ENCODE measurements around the gene P2RY12.

GRCh38 chr3:151293127-151293526 is 91.4 kb downstream of the P2RY12 start:
- TF ChIP-seq, protein P1, sequence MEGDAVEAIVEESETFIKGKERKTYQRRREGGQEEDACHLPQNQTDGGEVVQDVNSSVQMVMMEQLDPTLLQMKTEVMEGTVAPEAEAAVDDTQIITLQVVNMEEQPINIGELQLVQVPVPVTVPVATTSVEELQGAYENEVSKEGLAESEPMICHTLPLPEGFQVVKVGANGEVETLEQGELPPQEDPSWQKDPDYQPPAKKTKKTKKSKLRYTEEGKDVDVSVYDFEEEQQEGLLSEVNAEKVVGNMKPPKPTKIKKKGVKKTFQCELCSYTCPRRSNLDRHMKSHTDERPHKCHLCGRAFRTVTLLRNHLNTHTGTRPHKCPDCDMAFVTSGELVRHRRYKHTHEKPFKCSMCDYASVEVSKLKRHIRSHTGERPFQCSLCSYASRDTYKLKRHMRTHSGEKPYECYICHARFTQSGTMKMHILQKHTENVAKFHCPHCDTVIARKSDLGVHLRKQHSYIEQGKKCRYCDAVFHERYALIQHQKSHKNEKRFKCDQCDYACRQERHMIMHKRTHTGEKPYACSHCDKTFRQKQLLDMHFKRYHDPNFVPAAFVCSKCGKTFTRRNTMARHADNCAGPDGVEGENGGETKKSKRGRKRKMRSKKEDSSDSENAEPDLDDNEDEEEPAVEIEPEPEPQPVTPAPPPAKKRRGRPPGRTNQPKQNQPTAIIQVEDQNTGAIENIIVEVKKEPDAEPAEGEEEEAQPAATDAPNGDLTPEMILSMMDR (IDR thresholded peaks at IDR 0.05; ENCODE audit: low read depth, low read length): no peak
- TF ChIP-seq EZH2phosphoT487 (IDR thresholded peaks at IDR 0.05; ENCODE audit: low read depth): no peak

Measured in OCI-LY3 (cell line).